HG02973 (cell line): ENCODE results near the gene CHST12.
"Not testable (repeated sequence)": the region's sequence is repeated elsewhere in the genome, so short reads cannot be mapped to it uniquely, and the experiment has no call there.

ENCODE experiments used
- ATAC-seq: cut with Tn5 transposase; IDR thresholded peaks from one replicate; pipeline ENCODE4 v1.9.1; 2021; ENCODE audit warnings: moderate library complexity; ENCODE audit not compliant: unreplicated experiment

The CHST12 gene

DNA sequence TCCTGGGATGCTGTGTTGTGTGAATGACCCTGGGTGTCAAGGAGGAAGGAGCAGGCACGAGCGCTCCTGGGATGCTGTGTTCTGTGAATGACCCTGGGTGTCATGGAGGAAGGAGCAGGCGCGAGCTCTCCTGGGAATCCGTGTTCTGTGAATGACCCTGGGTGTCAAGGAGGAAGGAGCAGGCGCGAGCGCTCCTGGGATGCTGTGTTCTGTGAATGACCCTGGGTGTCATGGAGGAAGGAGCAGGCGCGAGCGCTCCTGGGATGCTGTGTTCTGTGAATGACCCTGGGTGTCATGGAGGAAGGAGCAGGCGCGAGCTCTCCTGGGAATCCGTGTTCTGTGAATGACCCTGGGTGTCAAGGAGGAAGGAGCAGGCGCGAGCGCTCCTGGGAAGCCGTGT, 25.9 kb upstream of the CHST12 start:
- ATAC-seq = not testable (repeated sequence)

DNA sequence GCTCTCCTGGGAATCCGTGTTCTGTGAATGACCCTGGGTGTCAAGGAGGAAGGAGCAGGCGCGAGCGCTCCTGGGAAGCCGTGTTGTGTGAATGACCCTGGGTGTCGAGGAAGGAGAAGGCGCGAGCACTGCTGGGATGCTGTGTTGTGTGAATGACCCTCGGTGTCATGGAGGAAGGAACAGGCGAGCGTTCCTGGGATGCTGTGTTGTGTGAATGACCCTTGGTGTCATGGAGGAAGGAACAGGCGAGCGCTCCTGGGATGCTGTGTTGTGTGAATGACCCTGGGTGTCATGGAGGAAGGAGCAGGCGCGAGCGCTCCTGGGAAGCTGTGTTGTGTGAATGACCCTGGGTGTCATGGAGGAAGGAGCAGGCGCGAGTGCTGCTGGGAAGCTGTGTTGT, 25.3 kb upstream of the CHST12 start:
- not testable (repeated sequence) for ATAC-seq

DNA sequence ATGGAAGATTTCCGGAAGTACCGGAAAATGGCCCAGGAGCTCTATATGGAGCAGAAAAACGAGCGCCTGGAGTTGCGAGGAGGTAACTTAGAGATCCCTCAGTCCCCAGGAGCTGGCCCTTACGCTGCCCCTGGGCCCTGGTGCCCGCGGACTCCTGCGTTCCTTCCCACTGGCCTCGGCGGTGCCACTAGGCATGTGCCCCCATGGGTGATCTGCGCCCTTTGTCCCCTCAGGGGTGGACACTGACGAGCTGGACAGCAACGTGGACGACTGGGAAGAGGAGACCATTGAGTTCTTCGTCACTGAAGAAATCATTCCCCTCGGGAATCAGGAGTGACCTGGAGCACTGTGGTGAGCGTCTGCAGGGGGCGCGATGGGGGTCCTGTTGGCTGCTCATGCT, 24.2 kb upstream of the CHST12 start:
- no peak for ATAC-seq

- no peak for ATAC-seq
These were observed 23.5 kb upstream of the CHST12 start for GRCh38 chr7:2379821-2380450.

DNA sequence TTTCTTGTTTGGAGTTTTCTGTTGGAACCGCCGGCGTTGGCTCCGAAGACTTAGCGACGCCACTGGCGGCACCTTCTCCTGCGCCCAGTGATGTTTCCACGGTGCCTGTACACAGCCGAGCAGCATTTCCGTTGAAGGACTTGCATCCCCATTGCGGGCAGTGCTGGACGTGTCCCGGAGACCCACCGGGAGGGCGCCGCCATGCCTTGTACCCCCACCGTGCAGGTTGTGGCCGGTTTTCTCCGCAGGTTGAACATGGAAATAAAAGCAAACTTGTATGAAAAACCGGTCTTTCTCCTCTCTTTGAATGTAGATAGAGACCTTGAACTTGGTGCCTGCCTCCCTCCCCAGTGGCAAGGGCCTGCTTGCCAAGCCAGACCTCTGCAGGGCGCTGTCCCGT, 22.9 kb upstream of the CHST12 start:
- no peak for ATAC-seq

- ATAC-seq = no peak
These were observed 22.2 kb upstream of the CHST12 start for GRCh38 chr7:2381227-2381626.

- no peak for ATAC-seq
These were observed 21.4 kb upstream of the CHST12 start for GRCh38 chr7:2381881-2382509.

GRCh38 chr7:2383543-2384274, 19.7 kb upstream of the CHST12 start:
- ATAC-seq = no peak

- no peak for ATAC-seq
These were observed 18.8 kb upstream of the CHST12 start for GRCh38 chr7:2384354-2385243.

- not testable (repeated sequence) for ATAC-seq
These were observed 17.3 kb upstream of the CHST12 start for GRCh38 chr7:2386122-2386521.

GRCh38 chr7:2386964-2387669, 16.3 kb upstream of the CHST12 start:
- no peak for ATAC-seq

- no peak for ATAC-seq
These were observed 15.3 kb upstream of the CHST12 start for GRCh38 chr7:2387897-2388636.

DNA sequence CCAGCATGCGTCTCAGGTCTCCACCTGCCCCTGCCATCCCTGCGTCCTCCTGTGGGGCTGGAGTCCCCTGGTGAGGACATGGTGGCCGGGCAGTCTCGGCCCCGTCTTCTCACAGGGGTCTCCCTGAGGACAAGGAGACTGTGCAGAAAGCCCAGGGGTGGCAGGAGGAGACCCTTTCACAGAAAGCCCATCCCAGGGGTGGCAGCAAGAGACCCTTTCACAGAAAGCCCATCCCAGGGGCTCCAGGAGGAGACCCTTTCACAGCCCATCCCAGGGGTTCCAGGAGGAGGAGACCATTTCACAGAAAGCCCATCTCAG, 14.8 kb upstream of the CHST12 start:
- no peak for ATAC-seq

DNA sequence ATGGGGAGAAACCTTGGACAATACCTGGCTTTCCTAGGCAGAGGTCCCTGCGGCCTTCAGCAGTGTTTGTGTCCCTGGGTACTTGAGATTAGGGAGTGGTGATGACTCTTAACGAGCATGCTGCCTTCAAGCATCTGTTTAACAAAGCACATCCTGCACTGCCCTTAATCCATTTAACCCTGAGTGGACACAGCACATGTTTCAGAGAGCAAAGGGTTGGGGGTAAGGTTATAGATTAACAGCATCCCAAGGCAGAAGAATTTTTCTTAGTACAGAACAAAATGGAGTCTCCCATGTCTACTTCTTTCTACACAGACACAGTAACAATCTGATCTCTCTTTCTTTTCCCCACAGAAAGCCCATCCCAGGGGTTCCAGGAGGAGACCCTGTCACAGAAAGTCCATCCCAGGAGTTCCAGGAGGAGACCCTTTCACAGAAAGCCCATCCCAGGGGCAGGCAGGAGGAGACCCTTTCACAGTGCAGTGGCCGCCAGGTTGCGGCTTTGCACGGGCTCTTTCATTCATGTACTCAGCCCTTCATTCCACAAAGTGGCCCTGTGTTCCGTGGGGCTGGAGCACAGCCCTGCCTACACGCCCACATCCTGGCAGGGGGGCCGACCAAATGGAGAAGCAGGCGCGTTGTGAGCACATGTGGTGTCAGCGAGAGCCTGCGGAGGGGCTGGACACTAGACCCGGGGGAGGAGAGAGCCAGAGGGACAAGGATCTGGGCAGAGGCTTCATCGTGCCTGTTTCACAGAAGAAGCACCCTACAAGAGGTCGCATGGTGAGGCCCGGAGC, 13.2 kb upstream of the CHST12 start:
- not testable (repeated sequence) for ATAC-seq

GRCh38 chr7:2393706-2394105, 9.7 kb upstream of the CHST12 start:
- ATAC-seq = no peak

GRCh38 chr7:2394566-2395082, 8.8 kb upstream of the CHST12 start:
- ATAC-seq = no peak

GRCh38 chr7:2398506-2398905, 4.9 kb upstream of the CHST12 start:
- no peak for ATAC-seq

DNA sequence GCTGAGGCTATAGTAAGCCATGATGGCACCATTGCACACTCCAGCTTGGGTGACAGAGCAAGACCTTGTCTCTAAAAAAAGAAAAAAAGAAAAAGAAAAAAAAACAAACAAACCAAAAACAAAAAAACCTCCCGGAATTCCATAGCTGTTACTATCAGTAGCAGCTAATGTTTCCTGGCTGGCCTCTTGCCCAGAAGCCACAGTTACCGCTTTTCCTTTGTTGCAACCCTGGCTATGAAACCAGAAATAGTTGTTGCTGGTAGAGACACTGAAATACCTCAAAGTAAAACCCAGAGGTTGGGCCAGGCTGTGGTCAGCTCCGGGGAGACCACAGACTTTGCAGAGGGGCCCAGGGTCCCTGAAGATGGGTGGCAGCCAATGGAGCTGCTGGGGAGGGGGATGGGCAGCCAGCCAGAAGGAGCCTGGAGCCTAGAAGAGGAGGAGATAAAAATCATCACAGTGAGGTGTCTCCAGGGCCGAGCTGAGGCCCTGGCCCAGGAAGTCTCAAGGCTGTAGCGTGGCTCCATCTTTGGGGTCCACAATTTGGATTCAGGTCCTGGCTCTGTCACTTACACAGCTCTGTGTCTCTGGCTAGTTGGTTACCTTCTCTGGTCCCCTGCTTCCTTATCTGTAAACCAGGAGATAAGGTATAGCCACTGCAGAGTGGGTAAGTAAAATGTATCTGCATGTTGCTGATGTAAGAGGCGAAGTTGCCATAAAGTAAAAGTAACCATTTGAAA, 3.4 kb upstream of the CHST12 start:
- no peak for ATAC-seq

DNA sequence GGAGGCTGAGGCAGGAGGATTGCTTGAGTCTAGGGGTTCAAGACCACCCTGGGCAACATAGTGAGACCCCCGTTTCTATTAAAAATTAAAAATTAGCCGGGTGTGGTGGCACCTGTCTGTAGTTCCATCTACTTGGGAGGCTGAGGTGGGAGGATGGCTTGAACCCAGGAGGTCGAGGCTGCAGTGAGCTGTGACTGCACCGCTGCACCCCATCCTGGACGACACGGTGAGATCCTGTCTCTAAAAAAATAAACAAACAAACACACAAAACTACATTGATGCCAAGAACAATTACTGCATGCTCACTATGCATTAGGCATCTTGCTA, 761 bp upstream of the CHST12 start:
- ATAC-seq = no peak
